GM12801 (cell line): ENCODE measurements around the gene TSACC.

Experiments
- TF ChIP-seq, protein P1 (sequence below): IDR thresholded peaks from one replicate; pipeline ENCODE4 v1.5.1; 2011; ENCODE audit warnings: control low read depth; ENCODE audit not compliant: insufficient read length; ENCODE audit errors: extremely low read depth

The TSACC gene

DNA sequence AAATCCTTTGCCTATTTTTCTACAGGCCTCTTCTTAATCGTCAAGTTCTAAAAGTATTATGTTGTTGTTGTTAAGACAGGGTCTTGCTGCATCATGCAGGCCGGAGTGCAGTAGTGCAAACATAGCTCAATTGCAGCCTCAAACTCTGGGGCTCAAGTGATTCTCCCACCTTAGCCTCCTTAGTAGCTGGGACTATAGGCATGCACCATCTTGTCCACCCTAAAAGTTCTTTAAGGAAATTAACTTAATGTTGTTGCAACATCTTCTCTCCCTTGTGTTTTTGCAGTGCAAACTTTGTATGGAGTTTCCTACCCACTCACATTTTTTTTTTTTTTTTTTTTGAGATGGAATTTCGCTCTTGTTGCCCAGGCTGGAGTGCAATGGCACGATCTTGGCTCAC is 35.1 kb upstream of the TSACC start:
- TF ChIP-seq, protein P1, sequence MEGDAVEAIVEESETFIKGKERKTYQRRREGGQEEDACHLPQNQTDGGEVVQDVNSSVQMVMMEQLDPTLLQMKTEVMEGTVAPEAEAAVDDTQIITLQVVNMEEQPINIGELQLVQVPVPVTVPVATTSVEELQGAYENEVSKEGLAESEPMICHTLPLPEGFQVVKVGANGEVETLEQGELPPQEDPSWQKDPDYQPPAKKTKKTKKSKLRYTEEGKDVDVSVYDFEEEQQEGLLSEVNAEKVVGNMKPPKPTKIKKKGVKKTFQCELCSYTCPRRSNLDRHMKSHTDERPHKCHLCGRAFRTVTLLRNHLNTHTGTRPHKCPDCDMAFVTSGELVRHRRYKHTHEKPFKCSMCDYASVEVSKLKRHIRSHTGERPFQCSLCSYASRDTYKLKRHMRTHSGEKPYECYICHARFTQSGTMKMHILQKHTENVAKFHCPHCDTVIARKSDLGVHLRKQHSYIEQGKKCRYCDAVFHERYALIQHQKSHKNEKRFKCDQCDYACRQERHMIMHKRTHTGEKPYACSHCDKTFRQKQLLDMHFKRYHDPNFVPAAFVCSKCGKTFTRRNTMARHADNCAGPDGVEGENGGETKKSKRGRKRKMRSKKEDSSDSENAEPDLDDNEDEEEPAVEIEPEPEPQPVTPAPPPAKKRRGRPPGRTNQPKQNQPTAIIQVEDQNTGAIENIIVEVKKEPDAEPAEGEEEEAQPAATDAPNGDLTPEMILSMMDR = no peak

DNA sequence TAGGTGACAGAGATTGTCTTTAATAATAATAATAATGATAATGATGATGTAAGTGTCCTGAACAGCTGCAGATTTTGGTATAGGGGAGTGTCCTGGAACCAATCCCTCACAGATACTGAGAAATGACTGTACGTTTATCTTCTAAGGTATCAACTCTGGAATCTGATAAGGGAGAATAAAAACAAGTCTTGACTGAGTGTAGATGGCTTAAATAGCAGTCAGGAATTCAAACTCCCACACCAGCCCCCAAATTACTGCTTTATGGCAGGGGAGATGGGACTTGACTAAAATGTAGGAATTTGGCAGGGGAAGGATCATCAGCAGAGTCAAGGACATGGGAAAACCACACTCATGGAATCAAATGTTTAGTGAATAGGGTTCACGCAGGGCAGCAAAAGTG is 33.1 kb upstream of the TSACC start:
- TF ChIP-seq, protein P1 = no peak

DNA sequence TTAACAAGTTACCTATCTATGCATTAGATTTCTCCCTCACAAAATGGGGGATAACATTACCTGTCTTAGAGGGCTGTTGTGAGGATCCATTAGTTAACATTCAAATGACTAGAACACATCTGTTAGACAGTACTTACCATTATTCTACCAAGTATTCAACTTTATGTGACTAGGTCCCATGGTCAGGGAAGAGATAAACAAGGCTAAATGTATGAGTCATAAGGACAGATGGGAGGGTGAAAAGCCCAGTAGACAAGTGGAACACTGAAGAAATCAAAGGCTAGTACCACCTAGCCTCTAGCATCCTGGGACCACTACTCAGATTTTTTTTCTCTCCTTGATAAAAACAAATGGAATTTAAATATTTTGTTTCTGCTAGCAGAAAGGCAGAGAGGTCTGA is 30.2 kb upstream of the TSACC start:
- TF ChIP-seq, protein P1 = no peak

DNA sequence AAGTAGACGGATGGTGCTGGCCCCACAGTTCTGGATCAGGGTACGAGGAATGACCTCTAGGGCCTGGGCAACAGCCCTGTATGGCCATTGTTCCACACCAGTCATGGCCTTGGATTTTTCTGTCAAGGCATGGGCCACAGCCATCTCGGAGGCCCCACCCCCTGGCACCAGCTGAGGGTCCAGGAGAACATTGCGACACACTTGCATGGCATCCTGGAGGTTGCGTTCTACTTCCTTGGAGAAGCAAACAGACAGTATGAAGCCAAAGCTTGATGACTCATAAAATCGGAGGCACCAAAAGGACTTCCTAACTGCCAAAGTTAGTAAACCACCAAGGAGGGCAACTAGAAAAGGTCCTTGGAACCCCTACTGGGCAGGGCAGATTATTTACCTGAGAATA is 27.4 kb upstream of the TSACC start:
- TF ChIP-seq, protein P1 = no peak

DNA sequence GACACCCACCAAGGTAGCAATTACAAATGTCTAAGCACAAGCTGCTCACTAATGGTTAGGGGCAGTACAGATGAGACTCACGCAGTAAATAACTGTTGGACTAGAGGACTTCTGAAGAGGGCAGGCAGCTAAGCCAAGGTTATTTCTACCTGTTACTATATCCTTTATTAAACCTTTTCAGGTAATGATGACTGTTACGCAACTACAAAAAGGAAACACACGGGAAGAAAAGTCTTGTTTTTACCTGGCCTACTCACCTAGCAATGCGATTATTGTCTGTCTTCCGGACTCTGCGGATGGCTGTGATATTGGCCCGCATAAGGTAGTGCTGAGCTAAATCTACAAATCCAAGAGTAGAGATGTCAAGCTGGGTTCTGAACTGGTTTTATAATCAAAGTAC is 21.4 kb upstream of the TSACC start:
- TF ChIP-seq, protein P1 = no peak

DNA sequence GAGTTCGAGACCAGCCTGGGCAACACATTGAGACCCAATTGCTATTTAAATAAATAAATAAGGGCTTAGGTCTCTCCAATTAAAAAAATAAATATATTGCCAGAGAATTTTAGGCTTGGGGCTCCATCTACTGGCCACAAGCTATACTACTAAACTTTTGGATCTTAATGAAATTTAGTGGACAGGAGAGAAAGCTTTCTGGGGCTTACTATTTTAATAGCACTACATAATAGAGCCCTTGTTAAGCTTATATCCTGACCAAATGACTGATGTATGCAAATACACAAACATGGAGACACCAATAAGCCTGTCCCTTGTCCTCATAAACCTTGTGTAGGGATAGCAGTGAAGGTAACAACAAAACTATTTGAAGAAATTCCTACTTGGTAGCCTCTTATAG is 18.7 kb upstream of the TSACC start:
- TF ChIP-seq, protein P1 = no peak

DNA sequence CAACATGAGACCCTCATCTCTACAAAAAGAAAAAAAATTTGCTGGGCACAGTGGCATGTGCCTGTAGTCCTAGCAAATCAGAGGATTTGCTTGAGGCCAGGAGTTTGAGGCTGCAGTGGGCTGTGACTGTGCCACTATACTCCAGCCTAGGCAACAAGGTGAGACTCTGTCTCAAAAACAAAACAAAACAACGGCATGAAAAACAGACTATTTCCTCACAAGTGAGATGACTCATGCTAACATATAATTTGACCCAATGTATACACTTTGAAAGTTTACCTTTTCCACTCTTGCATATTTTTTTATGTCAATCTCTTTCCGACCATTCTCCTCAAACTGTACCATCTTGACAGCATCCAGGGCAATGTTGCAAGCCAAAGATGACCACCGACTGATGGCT is 17.8 kb upstream of the TSACC start:
- TF ChIP-seq, protein P1 = no peak

DNA sequence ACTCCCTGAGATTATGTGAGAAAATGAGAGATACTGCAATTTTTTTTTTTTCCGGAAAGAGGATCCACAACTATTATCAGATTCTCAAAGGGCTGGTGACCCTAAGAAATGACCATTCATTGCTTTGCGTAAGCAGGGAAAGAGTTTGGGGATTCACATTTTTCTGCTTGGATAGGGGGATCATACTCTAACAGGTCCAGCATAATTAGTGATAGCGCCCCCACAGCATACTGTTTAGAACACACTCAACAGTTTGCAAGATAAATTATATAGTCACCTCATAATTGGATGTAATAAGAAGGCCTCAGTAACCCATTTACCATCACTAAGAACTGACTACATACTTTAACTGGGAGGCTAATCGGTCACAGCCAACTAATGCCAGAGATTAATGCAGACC is 2.1 kb upstream of the TSACC start:
- TF ChIP-seq, protein P1 = no peak
